ENCODE measurements around the gene DNAAF1.

DNAAF1 gene

GRCh38 chr16:84138500-84138823 is 6.6 kb upstream of the DNAAF1 start:
- Histone ChIP-seq H4K20me1 (ENCODE audit: control insufficient read depth, insufficient read depth, low read depth, low read length) (peaks cover 4% of the 10 kb centered on the region; the same call in 1 of the 2 replicates), H3K4me1 (ENCODE audit: control insufficient read depth, low read length) (peaks cover 10% of the 10 kb centered on the region), H3K9me2 (replicated peaks; ENCODE audit: control insufficient read depth, low read length) (no peaks in the 10 kb centered on the region), H3K27ac (ENCODE audit: low read depth, low read length) (no peak overlapping the region), H3K4me2 (ENCODE audit: low read length) (no peak overlapping the region), H3K79me2 (ENCODE audit: control insufficient read depth, low read length) (peaks cover 51% of the 10 kb centered on the region), H3F3A (ENCODE audit: control insufficient read depth, insufficient read depth) (no peaks in the 10 kb centered on the region), H3K36me3 (ENCODE audit: control insufficient read depth, low read length) (no peaks in the 10 kb centered on the region), H3K27me3 (ENCODE audit: control insufficient read depth, low read length) (no peaks in the 10 kb centered on the region), H3K9me3 (ENCODE audit: control insufficient read depth, insufficient read depth, low read length) (no peaks in the 10 kb centered on the region), H3K4me3 (ENCODE audit: low read length) (no peak overlapping the region)
- TF ChIP-seq EZH2phosphoT487 (IDR thresholded peaks at IDR 0.05; ENCODE audit: borderline replicate concordance, low read length) = no peak
- TF ChIP-seq, protein P1, sequence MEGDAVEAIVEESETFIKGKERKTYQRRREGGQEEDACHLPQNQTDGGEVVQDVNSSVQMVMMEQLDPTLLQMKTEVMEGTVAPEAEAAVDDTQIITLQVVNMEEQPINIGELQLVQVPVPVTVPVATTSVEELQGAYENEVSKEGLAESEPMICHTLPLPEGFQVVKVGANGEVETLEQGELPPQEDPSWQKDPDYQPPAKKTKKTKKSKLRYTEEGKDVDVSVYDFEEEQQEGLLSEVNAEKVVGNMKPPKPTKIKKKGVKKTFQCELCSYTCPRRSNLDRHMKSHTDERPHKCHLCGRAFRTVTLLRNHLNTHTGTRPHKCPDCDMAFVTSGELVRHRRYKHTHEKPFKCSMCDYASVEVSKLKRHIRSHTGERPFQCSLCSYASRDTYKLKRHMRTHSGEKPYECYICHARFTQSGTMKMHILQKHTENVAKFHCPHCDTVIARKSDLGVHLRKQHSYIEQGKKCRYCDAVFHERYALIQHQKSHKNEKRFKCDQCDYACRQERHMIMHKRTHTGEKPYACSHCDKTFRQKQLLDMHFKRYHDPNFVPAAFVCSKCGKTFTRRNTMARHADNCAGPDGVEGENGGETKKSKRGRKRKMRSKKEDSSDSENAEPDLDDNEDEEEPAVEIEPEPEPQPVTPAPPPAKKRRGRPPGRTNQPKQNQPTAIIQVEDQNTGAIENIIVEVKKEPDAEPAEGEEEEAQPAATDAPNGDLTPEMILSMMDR (IDR thresholded peaks at IDR 0.05; ENCODE audit: low read depth, low read length, poor library complexity, severe bottlenecking) = no peak

DNA sequence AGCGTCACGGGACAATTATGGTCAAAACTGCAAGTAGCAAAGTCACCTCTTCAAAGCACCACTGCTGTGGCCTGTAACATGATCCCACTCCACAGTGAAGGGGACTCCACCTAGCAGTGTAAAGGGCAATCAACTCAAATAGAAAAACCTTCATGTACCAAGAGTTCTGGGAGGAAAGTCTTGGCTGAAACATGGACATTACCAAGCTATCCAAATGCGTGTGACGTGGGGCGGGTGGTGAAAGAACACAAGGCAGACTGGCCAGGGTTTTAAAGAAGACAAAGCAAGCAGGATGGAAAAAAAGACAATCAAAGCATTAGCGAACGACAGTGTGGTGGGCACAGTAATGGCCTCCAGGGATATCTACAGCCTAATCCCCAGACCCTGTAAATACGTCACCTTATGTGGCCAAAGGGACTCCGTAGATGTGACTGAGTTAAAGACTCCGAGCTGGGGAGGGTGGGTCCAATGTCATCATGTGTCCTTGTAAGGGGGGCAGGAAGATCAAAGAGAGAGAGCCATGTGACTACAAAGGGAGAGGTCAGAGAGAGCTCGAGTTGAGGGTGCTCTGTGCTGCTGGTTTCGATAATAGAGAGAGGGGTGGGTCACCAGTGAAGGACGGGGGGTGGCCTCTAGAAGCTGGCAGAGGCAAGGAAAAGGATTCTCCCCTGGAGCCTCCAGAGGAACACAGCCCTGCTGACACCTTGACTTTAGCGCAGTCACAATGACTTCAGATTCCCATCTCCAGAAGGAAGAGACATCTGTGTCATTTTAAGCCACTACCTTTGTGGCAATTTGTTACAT is 6.1 kb upstream of the DNAAF1 start:
- Histone ChIP-seq H3K27ac (ENCODE audit: low read depth, low read length) (no peak overlapping the region), H3K4me3 (ENCODE audit: low read length) (no peak overlapping the region), H4K20me1 (ENCODE audit: control insufficient read depth, insufficient read depth, low read depth, low read length) (peaks cover 5% of the 10 kb centered on the region; the same call in 1 of the 2 replicates), H3K36me3 (ENCODE audit: control insufficient read depth, low read length) (no peaks in the 10 kb centered on the region), H3F3A (ENCODE audit: control insufficient read depth, insufficient read depth) (no peaks in the 10 kb centered on the region), H3K4me1 (ENCODE audit: control insufficient read depth, low read length) (peaks cover 13% of the 10 kb centered on the region), H3K79me2 (ENCODE audit: control insufficient read depth, low read length) (peaks cover 56% of the 10 kb centered on the region), H3K4me2 (ENCODE audit: low read length) (no peak overlapping the region), H3K27me3 (ENCODE audit: control insufficient read depth, low read length) (no peaks in the 10 kb centered on the region), H3K9me2 (replicated peaks; ENCODE audit: control insufficient read depth, low read length) (no peaks in the 10 kb centered on the region), H3K9me3 (ENCODE audit: control insufficient read depth, insufficient read depth, low read length) (no peaks in the 10 kb centered on the region)
- TF ChIP-seq, protein P1 (IDR thresholded peaks at IDR 0.05; ENCODE audit: low read depth, low read length, poor library complexity, severe bottlenecking) = no peak
- TF ChIP-seq EZH2phosphoT487 (IDR thresholded peaks at IDR 0.05; ENCODE audit: borderline replicate concordance, low read length) = no peak

DNA sequence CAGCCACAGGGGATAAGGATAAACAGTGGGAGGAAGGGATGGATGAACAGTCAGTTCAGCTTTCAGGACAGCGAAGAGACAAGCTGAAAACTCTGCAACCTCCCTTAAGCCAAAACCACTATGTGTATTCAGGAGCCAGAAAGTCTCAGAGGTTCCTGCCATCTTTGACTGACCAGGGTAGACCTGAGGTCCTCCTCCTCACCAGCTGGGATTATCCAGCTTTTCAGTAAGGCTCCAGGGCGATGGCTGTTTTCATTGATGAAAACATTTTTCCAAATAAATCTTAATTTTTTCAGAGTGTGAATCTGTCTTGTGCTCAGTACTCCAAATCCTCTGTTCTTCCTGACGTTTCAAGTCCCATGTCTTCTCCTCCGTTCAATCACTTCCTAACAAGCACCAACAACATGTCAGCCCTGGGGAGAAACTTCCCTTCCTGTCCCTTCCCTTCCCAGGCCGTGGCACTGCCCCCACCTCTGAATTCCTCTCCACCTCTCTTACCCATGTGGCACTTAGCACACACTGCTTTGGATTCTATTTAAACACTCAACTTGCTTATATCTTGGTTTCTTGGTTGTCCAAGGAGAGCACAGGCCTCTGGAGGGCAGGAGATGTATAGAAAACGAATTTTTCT is 5.4 kb upstream of the DNAAF1 start:
- Histone ChIP-seq H4K20me1 (ENCODE audit: control insufficient read depth, insufficient read depth, low read depth, low read length) (peaks cover 5% of the 10 kb centered on the region; the same call in 1 of the 2 replicates), H3K4me3 (ENCODE audit: low read length) (no peak overlapping the region), H3K9me3 (ENCODE audit: control insufficient read depth, insufficient read depth, low read length) (no peaks in the 10 kb centered on the region), H3K4me2 (ENCODE audit: low read length) (no peak overlapping the region), H3K79me2 (ENCODE audit: control insufficient read depth, low read length) (peaks cover 61% of the 10 kb centered on the region), H3K27ac (ENCODE audit: low read depth, low read length) (no peak overlapping the region), H3K36me3 (ENCODE audit: control insufficient read depth, low read length) (no peaks in the 10 kb centered on the region), H3F3A (ENCODE audit: control insufficient read depth, insufficient read depth) (no peaks in the 10 kb centered on the region), H3K9me2 (replicated peaks; ENCODE audit: control insufficient read depth, low read length) (no peaks in the 10 kb centered on the region), H3K27me3 (ENCODE audit: control insufficient read depth, low read length) (no peaks in the 10 kb centered on the region), H3K4me1 (ENCODE audit: control insufficient read depth, low read length) (peaks cover 15% of the 10 kb centered on the region)
- no peak for TF ChIP-seq EZH2phosphoT487 (IDR thresholded peaks at IDR 0.05; ENCODE audit: borderline replicate concordance, low read length)
- TF ChIP-seq, protein P1 (IDR thresholded peaks at IDR 0.05; ENCODE audit: low read depth, low read length, poor library complexity, severe bottlenecking) = no peak
